CD8-positive, alpha-beta memory T cell (primary cell): Measurements from ENCODE around the gene EP400. TPM values are rescaled to one million over a fixed set of nuclear protein-coding genes. Genes with fewer than 3 reads are reported as not detected.
A peak's percentile ranks its signal among the peaks of the same experiment; 100 is the strongest.

Experiments used
- CTCF ChIA-PET: fragments of 350-600 bp; sonication (Branson Sonifier 250); formaldehyde crosslinking; loops from one replicate; lab custom pipeline; 2021; ENCODE audit warnings: antibody characterized with exemption; lab: Charles Lee
- POLR2A ChIA-PET: fragments of 350-600 bp; sonication (Branson Sonifier 250); formaldehyde crosslinking; loops from one replicate; lab custom pipeline; 2021; ENCODE audit warnings: antibody characterized with exemption; lab: Charles Lee
- DNase-seq, 5 donors: peaks; one replicate each; pipeline versions ENCODE4 v3.0.0 to v3.0.0-alpha.2; 2020 to 2022; ENCODE audit warnings: mixed read lengths in 1 of 5
- H3K27ac ChIP-seq: one replicate; pipeline ENCODE4 v1.7.0; 2013; ENCODE audit warnings: low read depth, mild to moderate bottlenecking, low read length, moderate library complexity
- H3K27me3 ChIP-seq: 2 replicates; pipeline ENCODE4 v1.7.0; 2013; ENCODE audit warnings: low read length, mild to moderate bottlenecking; ENCODE audit not compliant: insufficient read depth, poor library complexity, severe bottlenecking
- H3K36me3 ChIP-seq: 2 replicates; pipeline ENCODE4 v1.7.0; 2013; ENCODE audit warnings: mild to moderate bottlenecking, low read length, moderate library complexity; ENCODE audit not compliant: insufficient read depth
- H3K4me1 ChIP-seq: 2 replicates; pipeline ENCODE4 v1.7.0; 2013; ENCODE audit warnings: mild to moderate bottlenecking, low read length, moderate library complexity; ENCODE audit not compliant: insufficient read depth
- H3K4me3 ChIP-seq: 2 replicates; pipeline ENCODE4 v1.7.0; 2013; ENCODE audit warnings: mild to moderate bottlenecking, low read length
- H3K9me3 ChIP-seq: 2 replicates; pipeline ENCODE4 v1.7.0; 2013; ENCODE audit warnings: mild to moderate bottlenecking, low read length
- H3K27ac Mint-ChIP-seq, 8 donors: one replicate each; pipeline ENCODE4 v1.8.0; 2020 to 2021; ENCODE audit warnings: mixed read lengths in 8 of 8, mild to moderate bottlenecking in 6 of 8, inconsistent platforms in 3 of 8, moderate library complexity in 3 of 8
- H3K27me3 Mint-ChIP-seq, 2 donors: one replicate each; pipeline ENCODE4 v1.8.0; 2020 to 2021; ENCODE audit warnings: mixed read lengths in 2 of 2, mild to moderate bottlenecking in 1 of 2, moderate library complexity in 1 of 2
- H3K36me3 Mint-ChIP-seq, 3 donors: one replicate each; pipeline ENCODE4 v1.8.0; 2020 to 2021; ENCODE audit warnings: mixed read lengths in 3 of 3, inconsistent platforms in 1 of 3, mild to moderate bottlenecking in 1 of 3
- H3K4me1 Mint-ChIP-seq, 3 donors: one replicate each; pipeline ENCODE4 v1.8.0; 2020 to 2021; ENCODE audit warnings: mixed read lengths in 3 of 3, inconsistent platforms in 1 of 3, mild to moderate bottlenecking in 1 of 3
- H3K4me3 Mint-ChIP-seq, 7 donors: one replicate each; pipeline ENCODE4 v1.8.0; 2020 to 2021; ENCODE audit warnings: mixed read lengths in 7 of 7, mild to moderate bottlenecking in 6 of 7, moderate library complexity in 4 of 7, inconsistent platforms in 2 of 7
- H3K9me3 Mint-ChIP-seq, 5 donors: one replicate each; pipeline ENCODE4 v1.8.0; 2020 to 2022; ENCODE audit warnings: mixed read lengths in 5 of 5, mild to moderate bottlenecking in 3 of 5, moderate library complexity in 2 of 5, inconsistent platforms in 1 of 5
- polyA plus RNA-seq: library from polyadenylated mRNA; unstranded; fragments of 300-500 nt; fragmentation: Illumina TruSeq; gene quantifications from one replicate; pipeline ENCODE4 v1.2.3, GENCODE V29; 2021
- total RNA-seq, 2 experiments: library from RNA; stranded (reverse); gene quantifications; one replicate each; pipeline ENCODE4 v1.2.3, GENCODE V29; 2021

The EP400 gene
- total and polyA plus RNA-seq, 3 experiments from 2014 or later: 4.3 to 48.8 (median 47.9) TPM

DNA sequence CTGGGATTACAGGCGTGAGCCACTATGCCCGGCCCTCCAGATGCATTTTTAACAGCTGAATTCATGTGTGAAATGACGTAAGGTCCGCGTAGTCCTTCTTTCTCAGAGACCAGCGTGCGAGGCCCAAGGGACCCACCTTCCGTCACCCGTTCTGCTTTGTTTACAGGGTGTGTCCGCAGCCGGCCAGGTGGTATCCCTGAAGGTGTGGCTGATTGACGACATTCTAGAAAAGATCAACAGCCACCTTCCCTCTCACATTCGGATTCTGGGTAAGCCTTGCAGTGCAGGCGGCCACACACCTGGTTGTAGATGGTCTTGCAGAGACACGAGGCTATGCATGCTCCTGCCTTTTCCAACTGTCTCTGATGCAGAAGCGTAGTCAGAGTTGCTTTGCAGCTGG is 10.7 kb upstream of the EP400 start:
- ChIA-PET POLR2A (no interaction called here), CTCF (interaction anchor here (1.3 kb wide), 1 partner anchor 11 kb away, joined by 3 read pairs; the partner anchor contains the start of gene EP400)
- Histone ChIP-seq H3K36me3 (peaks cover 15% of the 10 kb centered on the region), H3K27me3 (no peaks in the 10 kb centered on the region), H3K4me3 (no peak overlapping the region), H3K27ac (no peak overlapping the region), H3K4me1 (no peaks in the 10 kb centered on the region), H3K9me3 (no peaks in the 10 kb centered on the region)
- Mint-ChIP-seq H3K36me3 (peaks cover 0 to 72% (median 4%) of the 10 kb centered on the region in 3 donors), H3K4me1 (no peaks in the 10 kb centered on the region), H3K27ac (no peak overlapping the region), H3K9me3 (no peaks in the 10 kb centered on the region), H3K4me3 (peak overlapping the region in 1 of 7 donors; percentile 40), H3K27me3 (no peaks in the 10 kb centered on the region)
- peak in 1 of 5 donors; percentile 15 for DNase-seq

DNA sequence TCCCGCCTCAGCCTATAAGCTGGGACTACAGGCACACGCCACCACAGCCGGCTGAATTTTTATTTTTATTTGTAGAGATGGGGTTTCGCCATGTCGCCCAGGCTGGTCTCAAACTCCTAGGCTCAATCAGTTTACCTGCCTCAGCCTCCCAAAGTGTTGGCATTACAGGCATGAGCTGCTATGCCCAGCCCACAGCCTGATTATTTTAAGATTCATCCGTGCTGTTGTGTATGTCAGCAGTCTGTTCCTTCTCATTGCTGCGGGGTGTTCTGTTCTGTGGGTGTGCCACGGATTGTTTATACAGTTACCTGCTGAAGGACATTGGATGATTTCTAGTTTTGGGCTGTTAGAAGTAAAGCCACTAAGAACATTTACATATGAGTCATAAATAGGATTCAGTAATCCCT is 9.6 kb upstream of the EP400 start:
- POLR2A ChIA-PET: interaction anchor here (1.0 kb wide), 1 partner anchor 10 kb away, joined by 3 read pairs; no protein-coding TSS in a partner anchor
- no peaks in the 10 kb centered on the region for H3K9me3 ChIP-seq
- H3K27ac Mint-ChIP-seq: no peak overlapping the region
- peaks cover 0 to 69% (median 4%) of the 10 kb centered on the region in 3 donors for H3K36me3 Mint-ChIP-seq
- H3K4me3 Mint-ChIP-seq: no peak overlapping the region
- no peaks in the 10 kb centered on the region for H3K27me3 ChIP-seq
- peaks cover 10% of the 10 kb centered on the region for H3K36me3 ChIP-seq
- H3K27ac ChIP-seq: no peak overlapping the region
- H3K9me3 Mint-ChIP-seq: no peaks in the 10 kb centered on the region
- no peak overlapping the region for H3K4me3 ChIP-seq
- H3K27me3 Mint-ChIP-seq: no peaks in the 10 kb centered on the region
- no peaks in the 10 kb centered on the region for H3K4me1 Mint-ChIP-seq
- no peaks in the 10 kb centered on the region for H3K4me1 ChIP-seq
- CTCF ChIA-PET: interaction anchor here (1.6 kb wide), 1 partner anchor 10 kb away, joined by 3 read pairs; no protein-coding TSS in a partner anchor
- no peak for DNase-seq

DNA sequence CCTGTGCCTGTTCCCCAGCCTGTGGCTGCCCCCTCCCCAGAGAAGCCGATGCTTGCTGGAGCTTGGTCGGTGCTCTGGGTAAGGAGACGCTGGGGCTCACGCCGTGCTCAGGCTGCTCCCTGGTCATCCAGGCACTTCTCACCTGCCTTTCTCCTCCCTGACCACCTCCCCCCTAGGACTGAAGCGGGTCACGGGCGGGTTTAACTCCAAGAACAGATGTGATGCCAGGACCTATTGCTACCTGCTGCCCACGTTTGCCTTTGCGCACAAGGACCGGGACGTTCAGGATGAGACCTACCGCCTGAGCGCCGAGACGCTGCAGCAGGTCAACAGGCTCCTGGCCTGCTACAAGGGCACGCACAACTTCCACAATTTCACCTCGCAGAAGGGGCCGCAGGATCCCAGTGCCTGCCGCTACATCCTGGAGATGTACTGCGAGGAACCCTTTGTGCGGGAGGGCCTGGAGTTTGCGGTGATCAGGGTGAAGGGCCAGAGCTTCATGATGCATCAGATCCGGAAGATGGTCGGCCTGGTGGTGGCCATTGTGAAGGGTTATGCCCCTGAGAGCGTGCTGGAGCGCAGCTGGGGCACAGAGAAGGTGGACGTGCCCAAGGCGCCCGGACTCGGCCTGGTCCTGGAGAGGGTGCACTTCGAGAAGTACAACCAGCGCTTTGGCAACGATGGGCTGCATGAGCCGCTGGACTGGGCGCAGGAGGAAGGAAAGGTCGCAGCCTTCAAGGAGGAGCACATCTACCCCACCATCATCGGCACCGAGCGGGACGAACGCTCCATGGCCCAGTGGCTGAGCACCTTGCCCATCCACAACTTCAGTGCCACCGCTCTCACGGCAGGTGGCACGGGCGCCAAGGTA is 8.4 kb upstream of the EP400 start:
- Mint-ChIP-seq H3K9me3 (no peaks in the 10 kb centered on the region), H3K4me1 (no peaks in the 10 kb centered on the region), H3K27ac (no peak overlapping the region), H3K27me3 (no peaks in the 10 kb centered on the region), H3K36me3 (peaks cover 0 to 65% (median 4%) of the 10 kb centered on the region in 3 donors), H3K4me3 (no peak overlapping the region)
- H3K36me3 ChIP-seq: peaks cover 10% of the 10 kb centered on the region
- peak in 1 of 5 donors; percentile 39 for DNase-seq
- ChIA-PET POLR2A (interaction anchor here (1.0 kb wide), 1 partner anchor 11 kb away, joined by 3 read pairs; no protein-coding TSS in a partner anchor), CTCF (interaction anchor here (1.6 kb wide), 1 partner anchor 11 kb away, joined by 3 read pairs; no protein-coding TSS in a partner anchor)
- no peaks in the 10 kb centered on the region for H3K9me3 ChIP-seq
- H3K27me3 ChIP-seq: no peaks in the 10 kb centered on the region
- H3K27ac ChIP-seq: no peak overlapping the region
- H3K4me3 ChIP-seq: no peak overlapping the region
- H3K4me1 ChIP-seq: no peaks in the 10 kb centered on the region

DNA sequence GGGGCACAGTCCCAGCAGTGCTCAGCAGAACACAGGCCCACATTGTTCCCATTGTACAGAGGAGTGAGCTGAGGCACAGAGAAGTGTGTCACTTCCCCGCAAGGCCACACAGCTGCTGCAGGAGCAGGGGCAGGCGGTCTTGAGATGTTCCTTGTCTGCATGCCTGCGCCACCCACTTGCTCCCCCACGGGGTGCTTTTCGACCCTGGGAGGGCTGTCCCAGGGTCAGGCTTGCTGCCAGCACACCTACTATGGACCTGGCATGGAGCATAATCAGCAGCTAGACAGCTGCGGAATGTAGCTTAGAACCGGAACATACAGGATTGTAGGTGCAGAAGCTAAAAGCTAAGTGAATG is 7.8 kb upstream of the EP400 start:
- no peaks in the 10 kb centered on the region for H3K4me1 ChIP-seq
- peak in 1 of 5 donors; percentile 33 for DNase-seq
- POLR2A ChIA-PET: no interaction called here
- CTCF ChIA-PET: no interaction called here
- Mint-ChIP-seq H3K4me3 (no peak overlapping the region), H3K36me3 (peaks cover 0 to 60% (median 3%) of the 10 kb centered on the region in 3 donors), H3K9me3 (no peaks in the 10 kb centered on the region), H3K4me1 (no peaks in the 10 kb centered on the region), H3K27ac (no peak overlapping the region), H3K27me3 (no peaks in the 10 kb centered on the region)
- no peaks in the 10 kb centered on the region for H3K9me3 ChIP-seq
- peaks cover 10% of the 10 kb centered on the region for H3K36me3 ChIP-seq
- no peaks in the 10 kb centered on the region for H3K27me3 ChIP-seq
- no peak overlapping the region for H3K27ac ChIP-seq
- no peak overlapping the region for H3K4me3 ChIP-seq

DNA sequence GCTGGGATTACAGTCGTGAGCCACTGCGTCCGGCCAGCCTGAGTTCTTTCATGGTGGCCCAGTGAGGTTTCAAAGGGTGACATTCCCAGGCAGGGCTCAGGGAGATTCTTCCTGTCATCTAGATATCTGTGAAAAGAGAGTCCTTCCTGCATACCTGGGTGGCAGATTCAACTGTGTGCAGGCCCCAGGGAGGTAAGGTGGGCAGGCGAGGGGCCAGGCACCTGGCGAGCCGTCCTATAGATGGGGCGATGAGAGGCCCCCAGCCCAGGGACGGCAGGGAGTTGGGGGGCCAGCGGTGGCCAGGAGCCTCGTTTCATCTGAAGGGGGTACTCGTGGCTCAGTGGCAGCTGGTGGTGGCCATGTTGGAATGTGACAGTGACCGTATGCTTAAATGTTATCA is 7.1 kb upstream of the EP400 start:
- Histone ChIP-seq H3K27me3 (no peaks in the 10 kb centered on the region), H3K9me3 (no peaks in the 10 kb centered on the region), H3K4me1 (no peaks in the 10 kb centered on the region), H3K27ac (no peak overlapping the region), H3K4me3 (no peak overlapping the region), H3K36me3 (peaks cover 10% of the 10 kb centered on the region)
- no peaks in the 10 kb centered on the region for H3K27me3 Mint-ChIP-seq
- ChIA-PET CTCF (no interaction called here), POLR2A (no interaction called here)
- H3K4me1 Mint-ChIP-seq: peaks cover 3 to 5% (median 3%) of the 10 kb centered on the region in 3 donors
- DNase-seq: peak in 1 of 5 donors; percentile 32
- peak overlapping the region in 1 of 8 donors; percentile 47 for H3K27ac Mint-ChIP-seq
- H3K36me3 Mint-ChIP-seq: peaks cover 0 to 56% (median 2%) of the 10 kb centered on the region in 3 donors
- no peaks in the 10 kb centered on the region for H3K9me3 Mint-ChIP-seq
- H3K4me3 Mint-ChIP-seq: no peak overlapping the region

DNA sequence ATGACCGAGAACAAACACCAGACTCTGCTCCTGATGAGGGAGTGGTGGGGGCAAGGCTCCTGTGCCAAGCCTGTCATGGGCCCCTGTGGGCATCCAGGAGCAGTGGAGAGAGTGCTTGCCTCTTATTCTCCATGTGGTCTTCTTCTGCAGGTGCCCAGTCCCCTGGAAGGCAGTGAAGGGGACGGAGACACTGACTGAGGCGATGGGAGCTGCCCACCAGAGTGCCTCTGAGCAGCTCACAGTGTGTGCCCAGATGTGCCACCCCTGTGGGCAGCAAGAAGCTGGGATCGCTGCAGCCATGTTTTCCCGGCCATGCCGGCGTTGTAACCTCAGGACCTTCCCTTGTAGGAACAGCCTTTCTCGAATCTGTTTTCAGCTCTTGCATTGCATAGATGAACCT is 6.4 kb upstream of the EP400 start:
- Histone ChIP-seq H3K27me3 (no peaks in the 10 kb centered on the region), H3K9me3 (no peaks in the 10 kb centered on the region), H3K36me3 (peaks cover 10% of the 10 kb centered on the region), H3K4me1 (no peaks in the 10 kb centered on the region), H3K27ac (no peak overlapping the region), H3K4me3 (no peak overlapping the region)
- Mint-ChIP-seq H3K27ac (no peak overlapping the region), H3K4me3 (no peak overlapping the region), H3K36me3 (peaks cover 0 to 52% (median 2%) of the 10 kb centered on the region in 3 donors), H3K9me3 (no peaks in the 10 kb centered on the region), H3K4me1 (peaks cover 7 to 12% (median 10%) of the 10 kb centered on the region in 3 donors), H3K27me3 (no peaks in the 10 kb centered on the region)
- ChIA-PET CTCF (no interaction called here), POLR2A (no interaction called here)
- peak in 1 of 5 donors; percentile 11 for DNase-seq

DNA sequence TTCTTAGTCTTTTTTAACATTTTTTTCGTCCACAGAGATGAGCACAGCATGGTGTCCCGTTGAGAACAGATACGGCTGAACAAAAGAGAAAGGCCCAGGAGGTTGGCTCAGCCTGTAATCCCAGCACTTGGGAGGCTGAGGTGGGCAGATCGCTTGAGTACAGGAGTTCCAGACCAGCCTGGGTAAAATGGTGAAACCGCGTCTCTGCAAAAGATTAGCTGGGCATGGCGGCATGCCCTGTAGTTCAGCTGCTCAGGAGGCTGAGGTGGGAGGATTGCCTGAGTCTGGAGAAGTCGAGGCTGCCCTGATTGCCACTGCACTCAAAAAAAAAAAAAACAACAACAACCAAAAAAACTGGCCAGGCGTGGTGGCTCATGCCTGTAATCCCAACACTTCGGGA is 5.9 kb upstream of the EP400 start:
- Mint-ChIP-seq H3K4me1 (peaks cover 10 to 17% (median 15%) of the 10 kb centered on the region in 3 donors), H3K4me3 (no peak overlapping the region), H3K27ac (no peak overlapping the region), H3K36me3 (peaks cover 0 to 50% (median 2%) of the 10 kb centered on the region in 3 donors), H3K27me3 (no peaks in the 10 kb centered on the region), H3K9me3 (no peaks in the 10 kb centered on the region)
- H3K36me3 ChIP-seq: peaks cover 10% of the 10 kb centered on the region
- H3K9me3 ChIP-seq: no peaks in the 10 kb centered on the region
- H3K4me3 ChIP-seq: no peak overlapping the region
- CTCF ChIA-PET: no interaction called here
- no peak overlapping the region for H3K27ac ChIP-seq
- POLR2A ChIA-PET: no interaction called here
- H3K4me1 ChIP-seq: peaks cover 5% of the 10 kb centered on the region
- DNase-seq: peak in 1 of 5 donors; percentile 27
- no peaks in the 10 kb centered on the region for H3K27me3 ChIP-seq
